Occipital lobe (tissue), 2 donors: ENCODE measurements around the gene PAPPA2. TPM values are rescaled to one million over a fixed set of nuclear protein-coding genes. Genes with fewer than 3 reads are reported as not detected.
"Not testable (repeated sequence)": the region's sequence is repeated elsewhere in the genome, so short reads cannot be mapped to it uniquely, and the experiment has no call there.

ENCODE experiments used
- DNase-seq: peaks from one replicate; lab custom pipeline; 2025; lab: John Stamatoyannopoulos, UW
- total RNA-seq: library from RNA; depleted of rRNA; stranded (reverse); fragments of >200 nt; gene quantifications from one replicate; pipeline ENCODE4 v1.2.3, GENCODE V29; 2014

PAPPA2 gene
- total RNA-seq, 1 donor from 2014 or later, result 13.1 TPM

DNA sequence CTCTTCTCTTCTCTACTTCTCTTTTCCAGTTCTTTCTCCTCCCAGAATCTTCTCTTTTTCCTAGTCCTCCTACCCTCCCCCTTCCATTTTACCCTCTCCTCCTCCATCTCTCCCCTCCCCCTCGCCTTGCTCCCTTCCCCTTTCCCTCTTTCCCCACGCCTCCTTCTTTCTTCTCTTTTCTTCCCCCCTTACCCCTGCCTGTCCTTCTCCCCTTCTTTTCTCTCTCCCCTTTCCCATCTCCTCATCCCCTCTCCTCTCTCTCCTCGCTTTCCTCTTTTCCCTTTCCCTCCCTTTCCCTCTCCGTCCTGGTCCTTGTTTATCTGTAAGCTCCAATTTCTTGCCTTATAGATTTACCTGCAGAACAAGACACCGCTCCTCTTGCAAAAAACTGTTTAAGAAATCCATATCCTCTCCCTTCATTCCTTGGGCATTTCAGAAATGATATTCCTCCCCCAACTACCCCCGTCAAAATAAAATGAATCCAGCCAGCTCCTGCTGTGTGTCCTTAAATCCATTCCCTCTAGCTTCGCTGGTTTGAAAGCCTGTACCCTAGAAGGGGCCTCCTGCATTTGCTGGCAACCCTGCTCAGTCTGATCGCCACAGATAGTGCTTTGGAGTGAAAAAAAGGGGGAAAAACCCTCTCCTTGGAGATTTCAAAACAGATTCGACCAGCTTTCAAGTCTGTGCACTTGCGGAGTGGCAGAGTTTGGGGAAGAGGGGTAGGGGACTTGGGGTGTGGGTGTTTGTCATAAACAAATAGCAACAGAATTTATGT, 89.4 kb downstream of the PAPPA2 start:
- DNase-seq, result no peak

DNA sequence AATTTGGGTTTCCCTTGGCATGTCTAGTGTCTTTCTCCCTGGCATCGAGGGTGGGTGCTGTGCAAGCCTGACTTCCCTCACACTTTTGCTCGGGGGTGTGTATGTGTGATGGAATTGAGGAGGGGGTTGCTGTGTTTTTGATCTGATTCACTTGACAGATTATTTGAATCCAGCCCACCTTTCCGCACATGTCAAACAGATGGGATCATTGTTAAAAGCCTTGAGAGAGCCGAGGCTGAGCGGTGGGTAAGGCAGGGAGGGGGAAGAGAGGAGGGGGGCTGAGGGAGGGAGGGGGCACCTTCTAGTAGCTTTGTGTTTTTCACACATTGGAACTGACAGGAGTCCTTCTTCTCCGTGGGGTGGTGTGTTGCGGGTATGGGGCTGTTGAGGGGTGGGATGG, 90.0 kb downstream of the PAPPA2 start:
- DNase-seq, result no peak

DNA sequence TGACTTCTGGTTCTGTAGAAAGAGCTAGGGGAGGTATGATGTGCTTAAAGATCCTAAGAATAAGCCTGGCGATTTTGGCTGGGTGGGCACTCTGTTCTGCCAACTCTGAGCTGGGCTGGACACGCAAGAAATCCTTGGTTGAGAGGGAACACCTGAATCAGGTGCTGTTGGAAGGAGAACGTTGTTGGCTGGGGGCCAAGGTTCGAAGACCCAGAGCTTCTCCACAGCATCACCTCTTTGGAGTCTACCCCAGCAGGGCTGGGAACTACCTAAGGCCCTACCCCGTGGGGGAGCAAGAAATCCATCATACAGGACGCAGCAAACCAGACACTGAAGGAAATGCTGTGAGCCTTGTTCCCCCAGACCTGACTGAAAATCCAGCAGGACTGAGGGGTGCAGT, 93.3 kb downstream of the PAPPA2 start:
- no peak for DNase-seq

DNA sequence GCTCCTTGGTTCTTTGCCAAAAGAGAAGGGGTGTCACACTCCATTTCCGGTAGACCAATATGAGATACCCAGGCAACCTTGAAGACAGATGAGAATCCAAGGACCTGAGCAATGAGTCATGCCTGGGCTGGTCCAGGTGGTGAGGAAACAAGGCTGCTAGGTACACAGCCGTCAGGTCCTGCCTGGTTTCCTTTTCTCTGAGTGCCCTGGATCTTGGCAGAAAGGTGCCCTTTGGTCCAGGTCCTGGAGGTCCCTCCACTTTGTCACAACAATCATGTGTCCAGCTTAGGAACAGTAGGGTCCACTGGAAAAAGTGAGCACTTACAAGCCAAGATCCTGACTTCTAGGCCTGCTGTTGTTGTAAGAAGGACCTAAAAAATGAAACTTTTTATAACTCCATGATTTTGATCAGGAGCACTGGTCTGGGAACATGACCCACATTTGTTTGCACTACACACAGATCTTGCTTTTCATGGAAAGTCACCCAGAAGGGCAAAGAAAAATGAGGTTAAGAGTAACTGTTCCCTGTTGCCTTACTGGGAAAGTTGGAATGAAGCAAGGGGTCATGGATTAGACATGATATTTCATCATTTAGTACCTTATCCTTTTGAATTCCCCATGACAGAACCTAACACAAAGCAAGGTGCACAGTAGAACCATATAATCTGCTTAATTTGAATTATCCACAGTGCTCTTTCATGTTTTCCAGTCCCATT, 94.7 kb downstream of the PAPPA2 start:
- DNase-seq, result no peak

DNA sequence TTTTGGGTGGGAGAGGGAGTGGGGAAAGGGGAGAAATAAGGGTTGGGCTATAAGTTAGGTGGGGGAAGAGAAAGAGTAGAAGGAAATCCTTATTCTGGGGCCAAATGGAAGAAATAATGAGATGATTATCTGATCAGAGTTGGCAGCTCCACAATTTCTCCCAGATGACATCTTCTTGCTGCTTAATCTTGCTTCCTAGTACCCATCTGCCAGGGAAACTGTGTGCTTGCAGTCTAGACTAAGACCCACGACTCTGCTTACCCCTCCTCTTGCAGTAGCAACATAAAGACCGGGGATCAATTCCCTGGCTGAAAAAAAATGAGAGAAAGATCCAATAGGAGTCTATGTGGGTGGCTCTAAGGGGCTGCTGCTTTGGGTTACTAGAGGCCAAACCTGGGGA, 95.6 kb downstream of the PAPPA2 start:
- no peak for DNase-seq

DNA sequence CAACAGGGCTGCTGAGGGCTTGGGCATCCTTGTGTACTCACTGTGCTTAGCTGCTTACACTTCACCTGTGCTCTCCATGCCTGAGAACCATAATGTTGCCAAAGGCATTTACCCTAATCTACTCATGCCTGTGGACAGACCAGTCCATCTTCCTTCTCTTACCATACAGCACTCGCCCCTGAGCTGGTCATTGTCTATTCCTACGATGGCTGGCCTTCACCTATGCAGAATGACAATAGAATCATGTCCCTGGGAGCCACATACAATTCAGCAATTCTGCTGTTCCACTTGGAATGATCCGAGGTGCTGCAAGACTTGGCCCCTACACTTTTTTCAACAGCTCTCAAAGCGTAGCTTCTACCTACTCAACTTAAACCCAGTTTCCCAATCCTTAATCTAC, 96.5 kb downstream of the PAPPA2 start:
- DNase-seq, result no peak

DNA sequence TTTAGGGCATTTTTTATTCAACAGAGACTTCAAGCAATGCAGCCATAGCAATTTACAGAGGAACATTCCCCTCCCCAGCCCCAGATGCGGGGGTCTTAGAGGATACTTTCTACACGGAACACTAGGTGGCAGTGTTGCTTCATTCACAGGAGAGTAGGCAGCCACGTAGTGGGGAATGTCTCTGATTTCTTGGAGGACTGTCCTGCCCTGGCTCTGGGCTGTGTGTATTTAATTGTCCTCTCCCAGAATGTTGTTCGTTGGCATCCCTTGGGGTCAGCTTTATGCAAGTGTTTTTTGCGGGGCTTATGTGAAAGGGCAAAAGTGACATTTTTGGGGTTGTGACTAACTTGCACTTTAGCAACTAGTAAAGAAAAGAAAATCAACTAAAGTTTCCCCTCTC, 96.9 kb downstream of the PAPPA2 start:
- no peak for DNase-seq

DNA sequence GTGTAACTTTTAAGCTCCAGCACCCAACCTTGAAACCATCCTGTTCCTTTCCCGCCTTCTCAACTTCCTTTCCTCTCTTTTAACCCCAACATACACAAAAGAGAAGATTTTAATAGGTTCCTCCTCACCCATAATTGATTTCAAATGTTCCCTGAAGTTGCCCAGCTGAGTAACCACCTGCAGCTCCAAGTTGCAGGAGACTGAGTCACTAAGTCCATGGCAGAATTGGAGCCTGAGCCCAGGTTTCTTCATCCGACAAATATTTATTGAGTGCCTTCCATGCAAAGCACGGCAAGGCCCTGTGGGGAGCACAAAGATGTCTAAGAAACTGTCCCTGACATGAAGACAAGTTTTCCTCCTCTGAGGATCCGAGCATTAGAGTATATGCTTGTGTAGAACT, 97.7 kb downstream of the PAPPA2 start:
- no peak for DNase-seq

DNA sequence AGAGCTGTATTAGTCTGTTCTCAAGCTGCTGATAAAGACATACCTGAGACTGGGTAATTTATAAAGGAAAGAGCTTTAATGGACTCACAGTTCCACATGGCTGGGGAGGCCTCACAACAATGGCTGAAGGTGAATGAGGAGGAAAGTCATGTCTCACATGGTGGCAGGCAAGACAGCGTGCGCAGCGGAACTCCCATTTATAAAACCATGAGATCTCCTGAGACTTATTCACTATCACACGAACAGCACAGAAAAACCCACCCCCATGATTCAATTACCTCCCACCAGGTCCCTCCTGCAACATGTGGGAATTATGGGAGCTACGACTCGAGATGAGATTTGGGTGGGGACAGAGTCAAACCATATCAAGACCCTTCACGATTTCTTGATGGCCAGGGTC, 98.8 kb downstream of the PAPPA2 start:
- DNase-seq, result not testable (repeated sequence)

DNA sequence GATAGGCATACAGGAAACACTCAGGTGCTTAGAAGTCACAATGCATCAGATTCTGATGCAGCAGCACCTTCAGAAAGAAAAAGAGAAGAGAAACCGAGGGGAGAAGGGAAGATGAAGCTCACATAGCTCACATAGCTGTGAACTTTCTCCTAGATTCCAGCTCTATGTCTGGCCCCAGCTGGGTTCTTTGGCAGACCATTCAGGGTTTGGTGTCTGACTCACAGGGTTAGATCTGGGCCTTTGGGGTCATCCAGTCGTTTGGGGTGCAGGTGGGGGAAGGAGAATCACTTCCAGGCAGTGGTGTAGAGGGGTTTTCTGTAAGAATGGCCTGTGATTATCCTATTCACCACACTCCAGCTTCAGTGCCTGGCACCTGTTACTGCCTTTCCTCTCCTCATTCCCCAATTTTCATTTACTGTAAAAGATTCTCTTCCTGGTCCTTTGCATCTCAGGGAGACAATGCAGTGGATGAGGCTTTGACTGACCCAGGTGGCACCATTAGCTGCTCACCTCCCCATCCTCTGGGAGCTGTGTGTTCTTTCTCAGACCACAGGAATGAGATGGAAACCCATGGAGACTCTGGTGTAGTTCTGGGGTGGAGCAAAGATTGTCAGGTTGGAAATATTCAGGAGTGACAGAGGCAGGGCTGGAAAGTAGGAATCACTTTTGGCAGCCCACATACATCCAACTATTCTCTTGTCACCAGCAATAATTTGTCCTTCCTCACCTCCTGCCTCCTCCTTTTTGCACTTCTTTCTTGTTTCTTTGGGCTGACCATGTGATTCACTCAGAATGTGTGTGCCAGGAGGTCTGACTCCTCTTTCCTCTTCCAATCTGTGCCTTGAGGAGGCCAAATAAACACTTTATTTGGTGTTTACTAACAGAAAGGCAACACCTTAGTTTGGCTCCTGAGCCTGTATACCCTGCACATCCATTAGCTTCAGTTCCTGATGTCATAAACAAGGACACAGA, 103.3 kb downstream of the PAPPA2 start:
- no peak for DNase-seq

DNA sequence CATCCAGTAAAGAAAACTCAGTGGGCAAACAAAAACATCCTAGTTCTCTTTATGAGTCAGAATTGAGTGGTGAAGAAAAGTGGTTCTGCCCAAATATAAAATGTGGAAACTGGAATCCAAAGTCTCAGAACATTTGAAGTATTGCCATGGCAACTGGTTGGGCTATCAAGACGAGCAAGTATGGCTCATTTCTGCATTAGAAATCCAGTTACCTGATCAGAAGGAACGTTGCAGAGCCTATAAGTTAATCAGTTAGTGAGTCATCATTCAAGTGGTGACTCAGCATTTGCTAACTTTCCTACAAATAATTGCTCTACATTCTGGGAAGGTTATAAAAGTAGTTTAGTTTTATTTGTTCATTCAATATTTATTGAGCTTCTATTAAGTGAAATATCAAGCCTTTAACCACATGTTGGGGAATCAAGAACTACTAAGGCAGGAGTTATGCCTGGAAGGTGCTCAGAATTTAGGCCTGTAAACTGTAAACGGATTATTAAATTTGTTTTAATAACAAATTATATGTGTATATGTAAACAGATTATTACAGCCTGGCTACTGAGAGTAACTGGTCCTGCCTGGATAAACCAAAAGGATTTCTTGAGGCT, 104.3 kb downstream of the PAPPA2 start:
- DNase-seq, result no peak

DNA sequence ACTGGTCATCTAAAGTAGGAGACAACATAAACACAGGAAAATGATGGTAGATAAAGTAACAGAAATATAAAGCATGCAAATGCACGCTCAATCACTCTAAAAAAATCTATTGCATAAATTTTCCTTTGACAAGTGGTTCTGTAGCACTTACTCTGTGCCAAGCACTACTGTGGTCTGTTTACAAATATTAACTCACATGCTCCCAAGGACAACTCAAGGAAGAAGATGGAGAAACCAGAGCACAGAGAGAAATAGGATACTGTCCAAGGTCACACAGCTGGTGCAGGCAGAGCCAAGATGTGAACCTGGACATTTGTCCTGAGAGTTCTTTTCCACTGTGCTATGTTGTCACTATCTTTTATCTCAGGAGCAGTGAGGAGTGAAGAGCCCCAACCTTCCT, 105.2 kb downstream of the PAPPA2 start:
- no peak for DNase-seq

DNA sequence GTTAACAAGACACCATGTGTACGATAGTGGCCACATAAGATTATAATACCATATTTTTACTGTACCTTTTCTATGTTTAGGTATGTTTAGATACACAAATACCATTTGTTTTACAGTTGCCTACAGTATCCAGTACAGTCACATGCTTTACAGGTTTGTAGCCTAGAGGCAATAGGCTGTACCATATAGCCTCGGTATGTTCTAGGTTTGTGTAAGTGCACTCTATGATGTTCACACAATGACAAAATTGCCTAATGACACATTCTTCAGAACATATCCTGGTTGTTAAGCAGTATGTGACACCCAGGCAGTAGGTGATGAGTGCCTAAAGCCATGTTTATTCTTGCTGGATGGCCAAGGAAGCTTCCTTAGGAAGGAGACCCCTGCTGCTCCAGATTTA, 111.8 kb downstream of the PAPPA2 start:
- DNase-seq, result no peak

DNA sequence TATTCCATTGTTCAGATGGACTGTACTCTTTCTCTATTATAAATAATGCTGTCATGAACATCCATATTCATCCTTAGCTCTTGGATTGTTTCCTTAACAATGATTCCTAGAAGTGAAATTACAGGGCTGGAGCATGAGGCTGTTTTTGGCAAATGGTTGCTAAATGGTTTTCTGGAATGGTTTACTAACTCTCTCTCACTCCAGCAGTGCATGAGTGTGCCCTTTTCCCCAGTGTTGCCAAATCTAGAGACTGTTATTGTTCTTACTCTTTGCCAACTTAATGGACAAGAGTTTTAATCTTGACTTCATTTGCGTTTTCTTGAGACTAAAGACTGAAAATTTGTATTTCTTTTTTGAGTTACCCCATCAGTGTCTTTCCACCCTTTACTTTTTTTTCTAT, 113.0 kb downstream of the PAPPA2 start:
- no peak for DNase-seq

DNA sequence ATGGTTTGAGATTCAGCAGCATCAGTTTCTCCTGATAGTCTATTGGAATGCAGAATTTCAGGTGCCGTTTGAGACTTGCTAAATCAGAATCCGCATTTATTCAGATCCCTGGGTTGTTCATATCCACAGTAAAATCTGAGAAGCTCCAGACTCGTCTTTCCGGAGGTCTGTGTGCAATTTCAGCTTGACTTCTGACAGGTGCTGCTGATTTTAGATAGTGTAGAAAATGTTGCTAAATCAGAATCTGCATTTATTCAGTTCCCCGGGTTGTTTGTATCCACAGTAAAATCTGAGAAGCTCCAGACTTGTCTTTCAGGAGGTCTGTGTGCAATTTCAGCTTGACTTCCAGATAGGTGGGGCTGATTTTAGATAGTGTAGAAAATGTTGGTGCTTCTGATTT, 113.7 kb downstream of the PAPPA2 start:
- DNase-seq, result no peak

DNA sequence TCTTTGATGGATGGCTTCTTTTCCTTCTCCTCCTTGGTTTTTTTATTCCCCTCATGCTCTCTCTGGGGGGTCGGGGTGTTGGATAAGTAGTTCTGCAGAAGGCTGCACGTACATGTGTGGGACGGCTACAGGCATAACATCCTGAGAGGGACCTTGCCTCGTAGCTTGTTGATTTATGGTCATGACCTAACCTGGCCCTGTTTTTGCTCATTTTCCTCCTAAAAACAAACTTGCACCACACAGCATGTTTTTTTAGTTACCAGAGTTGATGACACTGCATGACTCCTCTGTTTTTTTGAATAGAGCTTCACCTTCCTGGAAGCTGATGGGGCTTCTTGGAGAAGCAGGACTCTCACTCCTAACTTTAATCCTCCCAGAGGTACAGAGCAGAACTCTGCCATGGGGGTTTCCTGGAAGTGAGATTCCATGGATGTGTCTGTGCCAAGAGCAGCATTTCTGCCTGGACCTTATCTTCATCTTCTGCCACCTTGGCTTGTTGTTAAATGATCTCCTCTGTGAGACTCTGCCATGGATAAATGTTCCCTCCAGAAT, 114.7 kb downstream of the PAPPA2 start:
- DNase-seq, result no peak

DNA sequence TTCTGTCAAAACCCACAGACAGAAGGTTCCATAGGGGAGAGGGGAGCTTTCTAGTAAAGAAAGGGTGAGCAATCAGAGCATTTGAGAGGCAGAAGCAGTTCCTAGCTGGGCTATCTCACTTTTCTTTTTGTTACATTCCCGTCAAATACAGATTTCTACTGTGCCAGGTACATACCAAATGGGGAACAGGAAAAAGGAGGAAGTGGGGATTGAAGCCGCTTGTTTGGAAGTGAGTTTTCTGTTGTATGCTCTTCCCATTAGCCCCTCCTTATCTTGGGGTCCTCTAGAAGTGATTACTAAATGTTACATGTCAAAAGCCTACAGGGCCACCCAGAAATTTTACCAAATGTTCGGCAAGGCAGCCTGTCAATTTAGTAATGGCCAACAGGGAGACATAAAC, 116.1 kb downstream of the PAPPA2 start:
- DNase-seq, result no peak

DNA sequence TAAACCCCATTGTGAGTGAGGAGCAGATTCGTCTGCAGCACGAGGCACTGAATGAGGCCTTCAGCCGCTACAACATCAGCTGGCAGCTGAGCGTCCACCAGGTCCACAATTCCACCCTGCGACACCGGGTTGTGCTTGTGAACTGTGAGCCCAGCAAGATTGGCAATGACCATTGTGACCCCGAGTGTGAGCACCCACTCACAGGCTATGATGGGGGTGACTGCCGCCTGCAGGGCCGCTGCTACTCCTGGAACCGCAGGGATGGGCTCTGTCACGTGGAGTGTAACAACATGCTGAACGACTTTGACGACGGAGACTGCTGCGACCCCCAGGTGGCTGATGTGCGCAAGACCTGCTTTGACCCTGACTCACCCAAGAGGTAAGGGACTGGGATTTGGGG, 132.2 kb downstream of the PAPPA2 start:
- DNase-seq, result no peak

DNA sequence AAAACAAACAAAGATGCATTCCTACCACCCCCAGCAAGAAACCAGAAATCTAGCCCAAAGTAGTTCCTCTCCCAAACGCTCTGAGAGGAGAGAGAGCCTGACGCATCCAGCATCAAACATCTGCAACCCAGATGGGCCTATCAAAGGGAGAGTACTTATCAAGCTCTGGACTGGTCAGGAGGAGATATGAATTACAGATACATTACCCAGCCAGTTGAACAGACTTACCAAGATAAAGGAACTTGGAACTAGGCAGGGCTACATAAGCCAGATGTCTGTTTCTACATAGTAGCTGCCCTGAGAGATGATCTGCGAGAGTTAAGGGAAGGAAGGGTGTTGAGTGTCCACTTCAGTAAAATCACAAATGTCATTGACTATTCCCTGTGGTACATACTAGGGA, 138.4 kb downstream of the PAPPA2 start:
- no peak for DNase-seq

DNA sequence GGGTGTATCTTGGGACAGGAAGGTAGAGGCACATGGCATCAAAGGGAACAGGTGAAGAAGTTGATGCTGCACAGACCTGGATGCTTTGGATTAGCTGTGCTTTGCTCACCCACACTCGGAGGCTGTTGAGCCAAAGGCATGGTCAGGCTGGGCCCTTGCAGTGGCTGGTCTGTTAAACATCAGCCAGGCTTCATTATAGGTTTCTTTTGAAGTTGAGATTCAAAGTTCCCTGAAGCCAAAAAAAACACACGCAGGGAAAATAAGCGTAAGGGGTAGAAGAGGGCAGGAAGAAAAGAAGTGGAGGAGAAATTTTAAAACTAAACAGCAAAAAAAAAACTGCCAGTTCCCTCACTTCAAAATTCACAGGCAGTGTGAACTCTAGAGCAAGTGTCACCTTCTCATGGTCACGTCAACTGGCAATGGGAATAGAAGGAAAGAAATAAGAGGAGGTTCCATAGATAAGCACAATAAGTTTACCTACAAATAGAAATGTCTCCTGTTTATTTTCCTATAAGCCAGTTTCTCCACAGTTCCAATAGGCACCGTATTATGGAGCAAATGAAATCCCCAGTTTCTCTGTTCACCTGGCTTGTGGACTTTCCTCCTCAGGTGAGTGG, 139.5 kb downstream of the PAPPA2 start:
- DNase-seq, result no peak

DNA sequence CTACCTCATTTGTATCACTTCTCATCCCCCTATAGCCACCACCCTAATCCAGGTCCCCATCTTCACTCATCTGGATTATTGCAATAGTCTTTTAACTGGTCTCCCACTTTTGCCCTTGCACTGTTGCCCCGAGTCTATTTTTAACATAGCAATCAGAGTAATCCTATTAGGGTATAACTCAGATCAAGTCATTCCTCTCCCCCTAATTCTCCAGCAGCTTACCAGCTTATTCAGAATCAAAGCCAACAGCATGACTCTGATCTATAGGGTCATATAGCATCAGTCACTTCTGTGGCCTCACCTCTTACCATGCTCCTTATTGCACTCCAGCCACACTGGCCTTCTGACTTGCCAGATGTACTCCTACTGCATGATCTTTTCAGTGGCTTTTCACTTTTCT, 140.7 kb downstream of the PAPPA2 start:
- no peak for DNase-seq
